Neural progenitor cell (in vitro differentiated cells): ENCODE results near the gene KRT7.
"Not testable (repeated sequence)": the region's sequence is repeated elsewhere in the genome, so short reads cannot be mapped to it uniquely, and the experiment has no call there.

Experiments used
- EZH2 ChIP-seq: fragments of 200-600 bp; sonication (generic); IDR thresholded peaks from 2 replicates; pipeline ENCODE4 v1.6.1; 2017; ENCODE audit warnings: antibody characterized with exemption, mild to moderate bottlenecking, moderate library complexity
- TF ChIP-seq, protein P1 (sequence below): fragments of 200-600 bp; sonication (generic); IDR thresholded peaks from 2 replicates; pipeline ENCODE4 v1.5.1; 2017; ENCODE audit warnings: antibody characterized with exemption, mild to moderate bottlenecking

DNA sequence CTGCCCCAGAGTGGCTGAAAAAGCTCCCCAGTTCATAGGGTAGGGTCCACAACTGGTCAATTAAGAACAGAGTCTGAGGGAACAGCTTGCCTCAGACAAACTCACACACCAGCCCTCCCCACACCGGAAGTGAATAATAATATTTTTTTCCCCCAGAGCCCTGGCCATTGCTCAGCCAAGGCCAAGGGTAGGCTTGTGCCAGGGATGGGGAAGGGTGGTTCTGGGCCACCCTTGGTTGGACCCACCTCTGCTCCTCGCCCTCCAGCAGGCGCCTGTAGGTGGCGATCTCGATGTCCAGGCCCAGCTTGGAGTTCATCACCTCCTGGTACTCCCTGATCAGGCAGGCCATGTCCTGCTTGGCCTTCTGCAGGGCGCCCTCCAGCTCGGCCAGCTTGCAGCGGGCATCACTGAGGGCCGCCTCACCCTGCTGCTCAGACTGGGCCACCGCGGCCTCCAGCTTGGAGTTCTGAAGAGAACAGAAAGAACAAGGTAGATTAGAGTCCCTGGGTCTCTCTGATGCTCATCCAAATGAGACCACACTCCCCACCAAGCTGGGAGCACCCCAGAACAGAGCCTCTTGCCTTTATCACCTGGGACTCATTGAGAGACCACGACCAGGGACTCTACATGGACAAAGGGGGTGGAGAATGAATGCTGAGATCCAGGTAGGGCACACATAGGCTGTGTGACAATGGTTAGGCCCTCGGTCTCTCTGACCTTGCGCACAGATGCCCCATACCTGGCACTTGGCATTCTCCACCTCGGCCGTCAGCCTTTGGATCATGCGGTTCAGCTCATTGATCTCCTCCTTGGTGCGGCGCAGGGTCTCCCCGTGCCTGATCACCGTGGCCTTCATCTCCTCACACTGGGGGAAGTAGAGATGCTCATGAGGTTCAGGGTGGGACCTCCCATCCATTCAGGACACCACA, 54.1 kb downstream of the KRT7 start:
- TF ChIP-seq, protein P1, sequence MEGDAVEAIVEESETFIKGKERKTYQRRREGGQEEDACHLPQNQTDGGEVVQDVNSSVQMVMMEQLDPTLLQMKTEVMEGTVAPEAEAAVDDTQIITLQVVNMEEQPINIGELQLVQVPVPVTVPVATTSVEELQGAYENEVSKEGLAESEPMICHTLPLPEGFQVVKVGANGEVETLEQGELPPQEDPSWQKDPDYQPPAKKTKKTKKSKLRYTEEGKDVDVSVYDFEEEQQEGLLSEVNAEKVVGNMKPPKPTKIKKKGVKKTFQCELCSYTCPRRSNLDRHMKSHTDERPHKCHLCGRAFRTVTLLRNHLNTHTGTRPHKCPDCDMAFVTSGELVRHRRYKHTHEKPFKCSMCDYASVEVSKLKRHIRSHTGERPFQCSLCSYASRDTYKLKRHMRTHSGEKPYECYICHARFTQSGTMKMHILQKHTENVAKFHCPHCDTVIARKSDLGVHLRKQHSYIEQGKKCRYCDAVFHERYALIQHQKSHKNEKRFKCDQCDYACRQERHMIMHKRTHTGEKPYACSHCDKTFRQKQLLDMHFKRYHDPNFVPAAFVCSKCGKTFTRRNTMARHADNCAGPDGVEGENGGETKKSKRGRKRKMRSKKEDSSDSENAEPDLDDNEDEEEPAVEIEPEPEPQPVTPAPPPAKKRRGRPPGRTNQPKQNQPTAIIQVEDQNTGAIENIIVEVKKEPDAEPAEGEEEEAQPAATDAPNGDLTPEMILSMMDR, result peak; percentile 38
- TF ChIP-seq EZH2, result not testable (repeated sequence)
